Activated CD4-positive, alpha-beta T cell treated with anti-CD3 and anti-CD28 coated beads for 48 hours (primary cell): Measurements from ENCODE around the gene MPRIP.

Experiments
- DNase-seq: peaks from one replicate; pipeline ENCODE4 v3.0.0-alpha.2; 2020

The MPRIP gene

DNA sequence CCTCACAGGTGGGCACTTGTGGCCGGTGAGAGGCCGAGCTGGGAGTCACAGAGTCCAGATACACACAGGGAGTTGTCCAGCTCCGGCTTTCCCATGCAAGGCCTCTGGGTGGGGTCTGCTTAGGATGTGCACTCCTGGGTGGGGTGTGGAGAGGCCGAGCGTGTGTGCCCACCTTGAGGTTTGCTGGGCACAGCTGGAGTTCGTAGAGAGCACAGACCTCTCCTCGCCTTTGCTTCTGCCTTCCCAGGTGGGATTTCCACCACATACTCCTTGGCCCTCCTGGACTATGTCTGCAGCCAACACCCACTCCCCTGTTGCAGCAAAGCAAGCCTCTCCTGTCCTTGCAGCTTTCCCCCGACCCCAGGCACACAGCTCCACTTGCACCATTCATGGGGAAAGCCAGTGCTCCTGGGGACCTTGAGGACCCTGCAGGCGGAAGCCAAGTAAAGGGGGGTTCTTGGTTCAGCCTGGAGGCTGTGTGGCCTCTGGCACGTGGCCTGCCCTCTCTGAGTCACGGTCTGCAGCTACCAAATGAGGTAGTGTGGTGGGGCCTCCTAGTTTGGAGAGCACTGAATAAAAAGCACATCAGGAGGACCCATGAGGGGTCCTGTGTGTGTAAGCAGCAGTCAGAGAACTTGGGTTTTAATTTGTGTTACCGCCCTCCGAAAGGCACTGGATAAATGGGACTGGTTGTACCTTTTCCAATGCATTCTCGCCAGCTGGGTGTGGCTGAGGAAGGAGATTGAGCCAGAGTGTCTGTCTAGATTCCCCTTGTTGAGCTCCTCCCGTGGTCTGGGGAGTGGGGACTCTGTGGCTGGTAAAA lies 31.5 kb downstream of the MPRIP start:
- no peak for DNase-seq

DNA sequence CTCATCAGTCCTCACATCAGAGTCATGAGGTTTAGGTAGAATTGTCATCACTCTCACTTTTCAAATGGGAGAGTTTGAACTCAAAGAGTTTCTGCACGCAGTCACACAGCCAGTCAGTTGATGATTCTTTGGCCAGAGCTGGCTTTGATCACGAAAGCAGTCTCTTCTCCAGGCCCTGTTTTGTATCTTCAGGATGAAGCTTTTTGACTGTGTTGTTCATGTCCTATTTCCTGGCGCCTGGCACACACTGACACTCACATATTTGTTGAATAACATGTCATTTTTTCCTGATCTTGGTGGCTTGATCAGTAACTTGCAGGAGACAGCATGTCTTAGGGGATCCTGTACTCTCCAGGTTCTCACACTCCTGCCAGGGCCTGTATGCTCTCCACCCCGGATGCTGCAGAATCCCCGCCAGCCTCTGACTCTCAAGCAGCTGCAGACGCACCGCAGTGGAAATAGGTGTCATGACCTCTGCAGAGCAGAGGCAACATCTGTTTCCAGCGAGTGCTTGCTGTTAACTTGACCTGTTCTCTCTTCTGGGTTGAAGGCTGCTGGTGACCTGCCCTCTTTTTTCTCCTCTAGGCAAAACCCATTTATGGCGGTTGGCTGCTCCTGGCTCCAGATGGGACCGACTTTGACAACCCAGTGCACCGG lies 33.0 kb downstream of the MPRIP start:
- no peak for DNase-seq

DNA sequence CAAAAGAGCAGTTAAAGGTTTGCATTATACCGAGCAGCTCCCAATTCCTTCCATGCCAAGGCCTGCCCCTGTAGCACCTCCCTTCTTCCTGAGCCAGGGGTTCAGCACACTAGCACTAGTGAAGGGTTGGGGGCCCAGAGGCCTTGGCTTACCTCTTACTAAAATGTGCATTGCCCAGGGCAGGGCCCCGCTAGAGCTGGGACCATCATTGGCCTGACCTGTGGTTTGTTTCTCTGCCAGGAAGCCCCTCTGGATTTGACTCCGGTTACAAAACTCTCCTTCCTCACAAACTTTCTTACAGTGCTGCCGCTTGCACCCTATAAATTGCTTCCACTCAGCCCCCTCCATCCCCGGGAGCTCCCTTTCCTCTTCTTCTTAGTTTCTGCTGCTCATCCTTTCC lies 33.8 kb downstream of the MPRIP start:
- DNase-seq = no peak

DNA sequence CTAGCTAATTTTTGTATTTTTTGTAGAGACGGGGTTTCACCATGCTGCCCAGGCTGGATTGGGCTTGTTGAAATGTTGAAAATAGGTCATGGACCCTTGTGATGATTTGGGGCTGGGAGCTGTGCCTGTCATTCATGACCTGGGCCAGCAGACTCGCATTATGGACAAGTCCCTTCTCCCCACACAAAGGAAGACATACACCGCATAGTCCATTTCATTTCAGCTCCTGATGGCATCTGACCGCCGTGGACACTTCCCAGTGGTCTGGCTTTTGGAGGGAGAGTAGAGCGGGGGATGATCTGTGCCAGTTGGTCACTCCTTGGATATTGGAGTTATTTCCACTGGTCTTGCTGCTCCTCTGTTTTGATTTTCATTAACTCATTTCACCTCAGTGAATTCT lies 34.8 kb downstream of the MPRIP start:
- no peak for DNase-seq

DNA sequence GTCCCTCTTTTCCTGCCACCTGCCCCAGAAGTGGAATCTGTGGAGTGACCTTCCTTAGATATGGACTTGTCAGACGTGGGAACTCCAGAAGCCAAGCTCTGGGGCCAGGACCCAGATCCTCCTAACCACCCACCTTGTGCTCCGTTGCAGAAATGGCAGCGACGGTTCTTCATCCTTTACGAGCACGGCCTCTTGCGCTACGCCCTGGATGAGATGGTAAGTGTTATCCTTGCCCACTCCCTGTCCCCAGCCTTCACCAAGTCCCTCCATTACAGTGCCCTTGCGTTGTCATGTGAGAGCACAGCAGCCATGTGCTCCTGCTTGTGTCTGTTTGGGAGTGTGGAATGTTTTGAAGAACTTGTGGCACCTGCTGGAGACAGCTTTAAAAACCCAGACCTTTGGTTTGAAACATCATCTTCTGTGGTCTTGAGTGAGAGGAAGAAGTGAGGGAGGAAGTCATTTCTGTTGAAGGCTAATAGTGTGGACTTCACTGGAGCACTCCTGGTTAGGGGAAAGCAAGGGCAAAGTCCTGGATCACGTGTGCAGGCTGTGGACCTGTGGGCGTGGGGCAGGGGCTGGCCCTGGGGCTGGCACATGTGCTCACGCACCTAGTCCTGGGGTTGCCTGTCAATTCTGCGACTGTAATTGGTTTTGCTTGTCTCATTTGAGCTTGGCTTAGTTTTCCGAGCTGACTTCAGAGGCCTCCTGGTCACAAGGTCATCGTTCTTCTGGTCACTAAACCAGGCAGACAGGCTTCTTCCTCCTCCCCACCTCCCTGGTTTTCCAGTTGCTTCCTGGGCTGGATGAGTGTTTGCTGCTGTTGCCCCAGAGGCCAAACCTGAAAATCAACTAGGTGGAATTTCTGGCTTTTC lies 35.8 kb downstream of the MPRIP start:
- DNase-seq = no peak

DNA sequence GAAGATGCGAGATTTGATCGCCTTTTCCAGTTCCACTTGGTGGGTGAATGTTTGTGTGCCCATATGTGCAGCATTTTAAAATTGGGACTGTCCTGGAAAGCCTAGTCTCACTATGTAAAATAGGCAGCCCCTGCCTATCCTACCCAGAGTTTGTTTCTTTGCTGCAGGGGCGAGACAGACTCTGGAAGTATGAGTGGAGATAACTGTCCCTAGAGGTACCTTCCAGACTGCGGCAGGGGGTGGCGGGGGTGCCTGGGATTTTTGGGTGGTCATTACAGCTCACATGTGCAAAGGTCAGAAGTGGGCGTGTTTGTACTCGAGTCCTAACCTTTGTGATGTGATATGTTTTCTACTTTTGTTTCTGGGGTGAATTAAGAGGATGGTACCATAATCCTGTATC lies 36.6 kb downstream of the MPRIP start:
- DNase-seq = no peak

DNA sequence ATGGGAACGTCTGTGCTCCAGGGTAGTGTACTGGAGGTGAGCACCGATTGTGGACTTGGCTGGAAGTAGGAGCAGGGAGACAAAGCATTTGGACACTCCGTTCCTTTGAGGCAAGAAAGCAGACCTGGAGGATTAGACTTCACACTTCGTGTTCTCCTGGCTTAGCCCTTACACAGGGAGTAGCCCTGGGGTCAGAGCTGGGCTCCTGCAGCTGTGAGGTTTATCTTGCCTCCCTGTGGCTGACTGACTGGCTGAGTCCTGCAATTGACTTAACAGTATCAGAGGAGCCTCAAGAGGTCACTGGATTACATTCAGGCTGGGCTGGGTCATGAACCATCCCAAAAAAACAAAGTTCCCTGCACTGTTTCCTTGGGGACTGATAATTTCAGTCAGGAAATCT lies 37.1 kb downstream of the MPRIP start:
- DNase-seq = no peak

DNA sequence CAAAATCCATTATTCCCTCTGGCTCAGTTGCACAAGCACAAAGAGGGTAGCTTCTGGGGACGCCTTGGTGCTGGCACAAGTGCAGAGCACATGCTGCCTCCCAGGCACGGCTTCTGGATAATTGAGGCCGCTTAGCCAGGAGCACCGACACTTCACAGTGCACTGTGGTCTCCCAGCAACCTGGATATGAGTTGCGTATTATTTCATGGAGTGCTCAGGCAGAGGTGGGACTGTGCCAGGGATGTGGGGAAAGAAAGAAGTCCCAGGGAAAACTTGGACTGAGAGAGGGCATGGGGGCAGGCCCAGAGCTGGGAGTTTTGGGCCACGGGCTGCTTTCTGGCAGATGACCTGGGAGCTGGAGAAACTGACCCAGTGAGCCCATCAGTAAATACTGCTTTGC lies 37.5 kb downstream of the MPRIP start:
- DNase-seq = no peak

DNA sequence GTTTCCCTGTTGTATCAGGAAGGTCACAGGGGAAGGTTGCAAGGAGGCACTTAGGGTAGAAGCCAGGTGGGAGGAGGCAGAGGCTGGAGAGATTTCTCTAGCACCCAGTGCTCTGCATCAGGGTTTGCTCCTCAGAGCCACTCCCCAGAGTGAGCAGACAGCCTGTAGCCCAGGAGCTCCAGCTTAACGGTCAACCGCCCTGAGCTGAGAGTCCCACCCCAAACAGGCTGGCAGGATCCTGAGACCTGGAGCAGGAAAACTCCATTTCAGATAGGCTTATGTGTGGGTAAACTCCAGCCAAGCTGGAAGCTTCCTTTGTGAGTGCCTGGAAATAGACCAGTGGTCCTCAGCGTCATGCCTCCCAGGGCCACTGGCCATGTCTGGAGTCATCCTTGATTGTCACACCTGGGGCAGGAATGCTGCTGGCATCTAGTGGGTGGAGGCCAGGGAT lies 37.9 kb downstream of the MPRIP start:
- no peak for DNase-seq

DNA sequence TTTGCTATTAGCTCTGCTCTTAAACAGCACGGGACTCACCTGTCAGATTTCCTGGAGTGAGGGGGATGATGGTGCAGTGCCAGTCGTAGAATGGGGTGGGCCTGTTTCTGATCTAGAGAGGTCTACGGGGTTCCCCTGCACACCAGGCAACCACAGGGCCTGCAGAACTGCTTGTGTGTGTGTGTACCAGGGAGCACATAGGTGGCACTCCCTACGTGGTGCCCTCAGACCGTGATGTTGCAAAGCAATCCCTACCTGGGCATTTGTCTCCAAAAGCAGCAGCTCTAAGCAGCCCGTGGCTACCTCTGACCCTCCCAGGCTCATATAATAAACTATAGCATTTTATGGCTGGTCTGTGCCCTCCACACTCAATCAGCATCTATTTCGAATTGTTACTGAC lies 38.5 kb downstream of the MPRIP start:
- DNase-seq = no peak

DNA sequence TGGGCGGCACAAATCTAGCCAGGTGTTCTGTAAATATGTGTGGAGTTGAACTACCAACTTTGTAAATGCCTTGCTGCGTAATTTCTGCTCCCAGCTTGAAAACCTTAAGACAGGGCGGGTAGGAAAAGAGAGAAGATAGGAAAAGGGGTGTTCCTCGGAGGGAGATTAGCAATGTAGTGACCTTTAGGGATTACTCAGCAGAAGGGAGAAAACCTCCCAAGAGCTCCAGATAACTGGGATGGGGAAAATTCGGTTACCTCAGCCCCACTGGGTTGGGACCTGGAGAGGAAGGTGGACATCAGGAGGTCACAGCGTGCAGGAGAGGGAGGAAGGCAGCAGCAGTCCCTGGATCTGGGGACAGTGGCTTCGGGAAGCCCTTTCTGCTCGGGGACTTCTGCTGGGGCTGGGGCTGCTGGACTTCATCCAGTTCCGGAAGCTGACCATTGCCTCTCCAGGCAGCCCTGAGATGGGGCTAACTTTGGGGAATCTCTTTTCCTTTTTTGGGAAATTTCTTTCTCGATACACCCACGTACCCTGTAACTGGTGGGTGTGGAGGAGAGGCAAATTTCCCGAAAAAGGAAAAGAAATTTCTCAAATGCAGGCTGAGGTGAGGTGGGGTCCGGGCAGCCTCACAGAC lies 39.2 kb downstream of the MPRIP start:
- no peak for DNase-seq

DNA sequence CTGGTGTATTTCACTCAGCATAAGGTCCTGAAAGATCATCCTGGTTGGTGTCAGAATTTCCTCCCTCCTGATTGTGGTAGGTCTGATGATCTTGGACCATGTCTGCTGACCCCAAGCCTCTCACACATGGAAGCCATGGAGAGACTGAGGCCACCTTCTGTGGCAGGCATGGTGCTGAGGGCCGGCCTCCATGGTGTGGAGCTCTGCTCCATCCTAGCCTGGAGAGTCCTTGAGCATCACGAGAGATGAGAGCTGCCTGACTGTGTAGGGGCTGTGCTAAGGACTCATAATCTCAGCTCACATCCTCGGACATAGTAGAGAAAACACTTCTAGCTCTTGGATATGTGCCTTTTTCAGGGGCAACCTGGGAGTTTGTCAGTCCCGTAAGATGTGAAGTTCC lies 40.6 kb downstream of the MPRIP start:
- no peak for DNase-seq

DNA sequence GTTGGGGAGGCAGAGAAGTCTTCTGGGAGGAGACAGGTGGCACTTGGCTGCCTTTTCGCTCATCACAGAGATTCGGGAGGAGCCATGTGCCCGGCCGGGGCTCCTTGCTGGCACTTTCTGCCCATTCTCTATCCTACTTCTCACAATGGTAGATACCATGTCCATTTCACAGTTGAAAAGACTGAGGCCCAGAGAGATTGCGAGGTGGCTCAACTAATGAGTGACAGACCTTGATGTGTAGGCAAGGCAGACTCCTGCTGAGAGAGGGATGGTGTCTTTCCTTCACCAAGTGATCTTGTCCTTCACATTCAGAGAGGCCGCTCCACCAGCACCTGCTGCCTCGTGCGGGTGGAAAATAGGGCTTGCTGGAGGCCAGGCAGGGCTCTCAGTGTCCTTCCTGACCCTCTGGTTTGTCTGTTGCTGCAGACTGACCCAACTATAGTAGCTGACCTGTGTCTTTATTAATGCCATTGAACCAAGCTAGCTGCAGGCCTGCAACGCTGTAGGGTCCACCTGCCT lies 42.1 kb downstream of the MPRIP start:
- no peak for DNase-seq

DNA sequence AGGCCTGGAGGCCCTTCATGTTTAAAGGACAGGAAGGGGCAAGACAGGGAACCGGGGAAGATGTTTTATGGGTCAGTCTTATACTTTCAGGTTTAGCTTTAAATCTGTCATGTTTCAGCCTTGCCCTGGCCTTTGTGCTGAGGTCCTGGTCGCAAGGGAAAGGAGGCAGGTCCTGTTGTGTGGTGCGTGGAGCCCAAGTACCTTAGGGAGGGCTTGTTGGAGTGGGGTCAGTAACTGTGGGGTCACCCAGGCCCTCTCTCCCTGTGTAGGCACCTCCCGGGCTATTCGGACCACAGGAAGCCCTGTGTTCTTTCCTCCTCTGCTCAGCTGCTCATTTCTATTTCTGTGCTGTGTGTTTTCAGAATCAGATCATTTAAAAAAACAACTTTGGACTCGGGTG lies 42.7 kb downstream of the MPRIP start:
- DNase-seq = no peak

DNA sequence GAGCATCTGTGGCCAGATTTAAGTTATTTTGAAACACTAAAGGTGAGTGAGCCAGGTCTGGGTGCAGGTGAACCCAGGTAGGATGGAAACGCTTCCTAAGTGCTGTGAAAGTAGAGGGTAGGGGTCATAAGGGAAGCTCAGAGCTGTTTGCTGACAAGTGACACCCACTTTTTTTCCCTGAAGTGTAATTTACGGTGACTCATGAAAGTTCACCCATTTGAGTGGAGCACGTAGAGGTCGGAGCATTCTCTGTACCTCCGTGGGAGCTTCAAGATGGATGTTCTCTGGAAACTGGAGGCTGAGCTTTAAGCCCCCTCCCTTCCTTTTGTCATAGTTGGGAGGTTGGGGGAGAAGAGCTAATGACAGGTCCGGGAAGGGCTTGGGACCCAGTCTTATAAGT lies 44.3 kb downstream of the MPRIP start:
- DNase-seq = no peak

DNA sequence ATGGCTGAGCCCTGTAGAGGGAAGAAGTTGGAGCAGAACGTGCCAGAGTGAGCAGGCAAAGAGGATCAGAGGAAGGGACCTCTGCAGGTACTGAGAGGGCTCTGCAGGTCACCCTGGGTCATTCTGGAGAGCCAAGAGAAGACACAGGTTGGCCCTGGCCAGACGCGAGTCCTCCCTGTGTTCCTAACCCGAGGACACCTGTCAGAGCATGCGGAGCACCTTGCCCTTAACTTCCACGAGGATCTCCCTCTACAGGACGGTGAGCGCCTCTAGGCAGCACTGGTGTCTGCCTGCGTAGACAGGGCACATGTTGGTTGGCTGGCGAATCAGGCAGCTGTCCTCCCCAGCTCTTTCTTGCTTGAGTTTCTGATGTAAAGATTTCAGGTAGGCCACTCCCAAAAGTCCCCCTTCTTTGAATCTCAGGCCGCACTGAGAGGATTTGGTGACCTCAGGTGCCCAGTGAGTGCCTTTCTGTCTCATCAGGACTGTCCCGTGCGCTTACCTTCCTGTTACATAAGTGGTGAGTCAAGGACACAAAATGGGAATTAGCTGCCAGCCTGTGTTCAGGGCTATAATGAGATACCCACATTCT lies 45.3 kb downstream of the MPRIP start:
- DNase-seq = no peak

DNA sequence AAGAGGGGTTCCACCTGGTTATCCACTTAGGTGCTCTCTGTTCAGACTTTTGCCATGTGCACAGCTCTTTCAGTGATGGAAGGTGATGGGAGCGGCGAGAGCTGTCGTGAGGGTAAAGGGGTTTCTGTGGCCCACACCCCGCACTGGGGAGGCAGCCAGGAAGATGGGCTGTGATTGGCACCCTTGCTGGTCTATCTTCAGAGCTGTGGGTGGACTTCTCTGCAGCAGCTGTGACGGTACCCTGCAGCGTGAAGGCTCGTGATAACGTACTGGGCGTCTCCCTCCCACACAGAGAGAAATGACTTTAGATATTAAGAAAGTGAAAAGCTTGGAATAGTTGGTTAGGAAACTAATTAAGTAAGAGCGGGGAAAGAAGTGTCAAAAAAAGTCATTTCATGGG lies 45.8 kb downstream of the MPRIP start:
- no peak for DNase-seq

DNA sequence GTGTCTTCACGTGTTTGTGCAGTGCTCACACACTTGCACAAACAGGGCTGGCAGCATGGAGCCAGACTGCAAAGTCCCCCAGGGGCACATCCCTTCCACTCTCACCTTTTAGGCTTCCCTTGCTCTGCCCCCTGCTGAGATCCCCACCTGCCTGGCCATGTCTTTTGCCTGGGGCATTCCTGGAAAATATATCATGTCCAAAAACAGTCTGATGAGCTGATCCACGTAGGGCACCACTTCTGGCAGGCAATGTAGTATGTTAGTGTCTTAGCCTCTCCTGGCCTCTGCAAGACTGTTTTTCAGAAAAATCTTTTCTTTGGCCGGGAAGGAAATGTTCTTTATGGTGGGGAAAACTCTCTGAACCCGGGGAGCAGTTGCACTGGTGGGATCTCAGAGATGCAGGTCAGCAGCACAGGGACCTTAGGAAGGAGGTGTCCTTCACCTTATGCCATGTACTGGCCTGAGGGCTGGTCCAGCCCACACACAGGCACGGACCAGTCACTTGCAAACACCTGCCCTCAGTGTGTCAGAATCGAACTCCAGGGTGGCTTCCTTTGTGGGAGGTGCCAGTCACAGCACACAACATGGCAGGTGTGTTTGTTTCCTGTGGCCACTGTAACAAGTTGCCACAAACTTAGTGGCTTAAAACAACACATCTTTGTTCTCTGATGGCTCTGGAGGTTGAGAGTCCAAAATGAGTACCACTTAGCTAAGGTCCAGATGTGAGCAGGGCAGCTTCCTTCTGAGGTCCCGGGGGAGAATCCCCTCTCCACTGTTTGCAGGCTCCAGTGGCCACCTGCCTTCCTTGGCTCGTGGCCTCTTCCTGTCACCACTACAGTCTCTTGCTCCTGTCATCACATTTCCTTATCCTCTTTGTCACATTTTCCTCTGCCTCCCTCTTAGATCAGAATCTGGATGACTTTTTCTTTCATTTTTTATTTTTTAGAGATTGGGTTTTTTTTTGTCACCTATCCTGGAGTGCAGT lies 46.6 kb downstream of the MPRIP start:
- DNase-seq = no peak

DNA sequence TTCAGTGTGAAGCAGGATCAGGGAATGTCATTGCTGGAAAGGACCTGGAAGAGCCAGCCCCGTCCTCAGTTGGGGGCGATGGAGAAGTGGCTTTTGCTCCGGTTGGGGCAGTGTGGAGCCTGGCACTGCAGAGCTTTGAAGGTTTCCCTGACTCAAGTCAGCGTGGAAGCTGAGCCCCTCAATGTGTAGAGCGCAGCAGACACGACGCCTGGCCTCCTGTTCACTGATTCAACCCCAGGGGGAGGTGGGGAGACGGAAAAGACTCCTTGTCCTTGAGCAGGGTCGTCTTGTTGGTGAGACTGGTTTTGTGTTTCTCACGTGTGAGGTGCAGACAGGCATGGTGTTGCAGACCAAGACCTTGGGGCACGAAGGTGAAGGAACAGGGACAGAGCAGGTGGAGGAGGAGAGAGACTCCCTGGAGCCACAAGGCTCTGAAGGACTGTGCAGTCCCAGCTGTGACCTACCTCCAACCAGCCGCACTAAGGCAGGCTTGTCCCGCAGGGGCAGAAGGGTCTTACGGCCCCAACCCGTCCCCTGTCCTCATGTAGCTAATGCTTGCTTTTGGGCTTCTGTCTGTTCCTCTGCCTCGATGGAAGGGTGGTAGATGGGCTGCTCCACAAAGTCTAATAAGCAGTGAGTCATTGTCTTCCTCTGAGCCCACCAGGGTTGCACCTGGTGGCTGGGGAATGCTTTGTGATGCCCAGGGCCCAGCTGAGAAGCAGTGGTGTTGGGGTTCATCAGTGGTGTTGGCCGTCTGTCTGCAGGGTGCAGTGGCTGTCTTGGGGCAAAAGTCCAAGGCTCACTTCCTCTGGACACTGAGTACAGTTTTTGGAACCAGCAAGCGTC lies 47.8 kb downstream of the MPRIP start:
- DNase-seq = no peak

DNA sequence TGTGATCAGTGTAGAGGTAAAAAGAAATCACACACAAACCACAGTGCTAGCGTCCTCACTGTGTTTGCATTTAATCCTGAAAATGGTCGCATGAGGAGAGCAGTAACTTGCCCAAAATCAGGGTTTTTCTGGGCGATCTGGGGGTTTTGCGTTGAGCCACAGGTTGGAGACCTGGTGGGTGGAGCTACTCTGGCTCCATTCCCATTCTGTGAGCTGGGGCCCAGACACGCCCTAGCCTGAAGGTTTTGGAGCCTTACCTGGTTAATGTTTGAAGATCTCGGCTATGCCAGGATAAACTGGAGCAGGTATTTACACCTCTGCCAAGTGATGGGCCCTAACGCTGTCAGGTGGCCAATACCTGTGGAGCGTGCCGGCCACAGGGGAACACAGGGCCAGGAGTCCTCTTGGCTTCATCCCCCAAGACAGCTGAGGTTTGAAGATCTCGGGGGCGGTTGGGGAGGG lies 48.4 kb downstream of the MPRIP start:
- DNase-seq = no peak
